GM18507 (cell line): ENCODE measurements around the gene CCL23.
"Not testable (repeated sequence)": the region's sequence is repeated elsewhere in the genome, so short reads cannot be mapped to it uniquely, and the experiment has no call there.

Experiments
- DNase-seq: peaks from one replicate; pipeline ENCODE4 v3.0.0; 2011; ENCODE audit warnings: low read depth; ENCODE audit not compliant: insufficient read length; ENCODE audit errors: extremely low spot score
- FAIRE-seq: peaks from 2 replicates; lab custom pipeline; 2011; peaks lifted over from hg19 to GRCh38; lab: Jason Lieb, UNC

The CCL23 gene

GRCh38 chr17:36008998-36009665, 8.6 kb downstream of the CCL23 start:
- FAIRE-seq: no peak
- no peak for DNase-seq

GRCh38 chr17:36004594-36005108, 13.1 kb downstream of the CCL23 start:
- DNase-seq (no peak), FAIRE-seq (no peak)

GRCh38 chr17:36002631-36003030, 15.1 kb downstream of the CCL23 start:
- DNase-seq: no peak
- FAIRE-seq: no peak

- DNase-seq (no peak), FAIRE-seq (no peak)
Observed at GRCh38 chr17:36001862-36002603, 15.7 kb downstream of the CCL23 start.

- no peak for FAIRE-seq
Observed at GRCh38 chr17:36001110-36001771, 16.5 kb downstream of the CCL23 start, which contains the start of gene CCL15. TSS of gene CCL15 (minus strand) at chr17:36001553. CDS start at chr17:36001492, 61 bp downstream.

GRCh38 chr17:36000732-36001109, 17.1 kb downstream of the CCL23 start:
- DNase-seq (no peak), FAIRE-seq (no peak)

More at GRCh38 chr17:36001110-36001771, 16.5 kb downstream of the CCL23 start, which contains the start of gene CCL15:
- DNase-seq: no peak

- no peak for FAIRE-seq
- DNase-seq: no peak
Observed at GRCh38 chr17:35998756-35999155, 19.0 kb downstream of the CCL23 start.

- DNase-seq: no peak
- no peak for FAIRE-seq
Observed at GRCh38 chr17:35998018-35998545, 19.7 kb downstream of the CCL23 start.

- not testable (repeated sequence) for DNase-seq, FAIRE-seq
Observed at GRCh38 chr17:35995346-35995745, 22.4 kb downstream of the CCL23 start.

GRCh38 chr17:35991075-35991474, 26.7 kb downstream of the CCL23 start:
- FAIRE-seq (no peak), DNase-seq (no peak)

- no peak for DNase-seq
- no peak for FAIRE-seq
Observed at GRCh38 chr17:35988164-35988563, 29.6 kb downstream of the CCL23 start.

GRCh38 chr17:35986643-35987042, 31.1 kb downstream of the CCL23 start, which contains the start of gene CCL14:
TSS of gene CCL14 (minus strand) at chr17:35986729. CDS start at chr17:35986649, 80 bp downstream.
- DNase-seq (no peak), FAIRE-seq (no peak)

GRCh38 chr17:35984140-35984539, 33.6 kb downstream of the CCL23 start:
- FAIRE-seq: no peak
- DNase-seq: no peak

- DNase-seq (no peak), FAIRE-seq (no peak)
Observed at GRCh38 chr17:35982409-35983191, 35.2 kb downstream of the CCL23 start.

- no peak for FAIRE-seq
- no peak for DNase-seq
Observed at GRCh38 chr17:35981908-35982330, 35.9 kb downstream of the CCL23 start.

- FAIRE-seq: no peak
- DNase-seq: no peak
Observed at GRCh38 chr17:35981246-35981645, 36.5 kb downstream of the CCL23 start, which contains the start of gene CCL16. TSS of gene CCL16 (minus strand) at chr17:35981497. CDS start at chr17:35981420, 77 bp downstream.

- FAIRE-seq: no peak
- DNase-seq: no peak
Observed at GRCh38 chr17:35978346-35978745, 39.4 kb downstream of the CCL23 start.

- FAIRE-seq: no peak
- no peak for DNase-seq
Observed at GRCh38 chr17:35977509-35977908, 40.3 kb downstream of the CCL23 start.
